HCT116 (cell line): Measurements from ENCODE around the gene ZNF197. TPM values are rescaled to one million over a fixed set of nuclear protein-coding genes. Genes with fewer than 3 reads are reported as not detected.

Source experiments
- ATAC-seq: fragments of 200-7000 bp; cut with Tn5 transposase; 2 replicates; pipeline ENCODE4 v1.9.1; 2020; ENCODE audit warnings: mild to moderate bottlenecking, moderate library complexity
- BruUV-seq: library from RNA; stranded (reverse); fragments of 400-500 nt; replicated peaks from 2 replicates; lab custom pipeline; 2021; lab: Mats Ljungman, UMichigan
- CTCF ChIA-PET: fragments of 300-600 bp; sonication (Branson Sonifier 250); formaldehyde crosslinking; loops from one replicate; lab custom pipeline; 2021; ENCODE audit warnings: antibody characterized with exemption; lab: Charles Lee
- POLR2A ChIA-PET: fragments of 300-600, 350-600 bp; sonication (Branson Sonifier 250); formaldehyde crosslinking; loops from one replicate; lab custom pipeline; 2021; ENCODE audit warnings: antibody characterized with exemption; lab: Charles Lee
- RAD21 ChIA-PET, 2 experiments: fragments of 300-600 bp; sonication (Branson Sonifier 250); formaldehyde crosslinking; loops; one replicate each; lab custom pipeline; 2023; ENCODE audit warnings: low total read pairs in 2 of 2; ENCODE audit not compliant: uncharacterized antibody in 2 of 2, unreplicated experiment in 2 of 2, low non-redundant PET in 1 of 2; lab: Charles Lee
- DNase-seq: peaks from one replicate; pipeline ENCODE4 v3.0.0-alpha.2; 2010; ENCODE audit warnings: low read depth, low spot score
- H2AFZ ChIP-seq: fragments of 200-600 bp; shearing (Covaris generic), sonication (generic); 2 replicates; pipeline ENCODE4 v1.6.1; 2017; ENCODE audit warnings: low read depth, mixed run types, mixed read lengths, antibody characterized with exemption, low read length; ENCODE audit not compliant: poor library complexity, severe bottlenecking
- H3K27ac ChIP-seq: 2 replicates; pipeline ENCODE4 v1.5.1; 2012; ENCODE audit warnings: low read depth, low read length
- H3K27me3 ChIP-seq: fragments of 200-600 bp; sonication (generic); 2 replicates; pipeline ENCODE4 v1.6.1; 2016; ENCODE audit warnings: mixed run types, low read length, mixed read lengths; ENCODE audit not compliant: insufficient read depth
- H3K36me3 ChIP-seq, 2 experiments: fragments of 200-500 bp in 1 of 2; fragments of 200-600 bp in 1 of 2; sonication (Bioruptor generic) in 1 of 2; sonication (generic) in 1 of 2; 2 replicates each; pipeline versions ENCODE4 v1.5.1 to v1.6.1; 2014 to 2016; ENCODE audit warnings: low read length in 2 of 2, inconsistent platforms in 1 of 2, mixed read lengths in 1 of 2, mixed run types in 1 of 2; ENCODE audit not compliant: insufficient read depth in 2 of 2, control insufficient read depth in 1 of 2
- H3K4me1 ChIP-seq, 2 experiments: fragments of 200-600 bp in 1 of 2; sonication (generic) in 1 of 2; 2 replicates each; pipeline versions ENCODE4 v1.5.1 to v1.6.1; 2012 to 2017; ENCODE audit warnings: low read length in 2 of 2, inconsistent platforms in 1 of 2, mild to moderate bottlenecking in 1 of 2, mixed read lengths in 1 of 2, mixed run types in 1 of 2, moderate library complexity in 1 of 2; ENCODE audit not compliant: insufficient read depth in 2 of 2, control insufficient read depth in 1 of 2
- H3K4me2 ChIP-seq: fragments of 200-600 bp; sonication (generic); 2 replicates; pipeline ENCODE4 v1.6.1; 2017; ENCODE audit warnings: mixed run types, low read length, mixed read lengths
- H3K4me3 ChIP-seq, 2 experiments: fragments of 200-600 bp in 1 of 2; sonication (generic) in 1 of 2; replicated peaks in 1 of 2; 2 replicates each; pipeline ENCODE4 v1.5.1; 2011 to 2016; ENCODE audit warnings: low read length in 2 of 2, control low read depth in 1 of 2, low read depth in 1 of 2, mild to moderate bottlenecking in 1 of 2, mixed read lengths in 1 of 2, mixed run types in 1 of 2
- H3K79me2 ChIP-seq: fragments of 200-600 bp; sonication (generic); 2 replicates; pipeline ENCODE4 v1.6.1; 2017; ENCODE audit warnings: mild to moderate bottlenecking, mixed run types, low read length, moderate library complexity, mixed read lengths; ENCODE audit not compliant: insufficient read depth
- H3K9ac ChIP-seq: fragments of 200-600 bp; sonication (generic); 2 replicates; pipeline ENCODE4 v1.6.1; 2016; ENCODE audit warnings: low read length, mixed read lengths
- H3K9me2 ChIP-seq: fragments of 200-600 bp; sonication (generic), shearing (Covaris generic); 2 replicates; pipeline ENCODE4 v1.6.1; 2017; ENCODE audit warnings: mixed run types, mild to moderate bottlenecking, moderate library complexity; ENCODE audit not compliant: insufficient read depth
- H3K9me3 ChIP-seq, 2 experiments: fragments of 200-500 bp in 1 of 2; fragments of 200-600 bp in 1 of 2; sonication (Bioruptor generic) in 1 of 2; sonication (generic) in 1 of 2; 2 replicates each; pipeline ENCODE4 v1.6.1; 2014 to 2017; ENCODE audit warnings: low read length in 2 of 2, mixed read lengths in 2 of 2, inconsistent platforms in 1 of 2, low read depth in 1 of 2, mild to moderate bottlenecking in 1 of 2, mixed run types in 1 of 2, moderate library complexity in 1 of 2; ENCODE audit not compliant: control insufficient read depth in 1 of 2, insufficient read depth in 1 of 2
- H4K20me1 ChIP-seq: fragments of 200-600 bp; sonication (generic), shearing (Covaris generic); 2 replicates; pipeline ENCODE4 v1.6.1; 2017; ENCODE audit warnings: mixed run types, mild to moderate bottlenecking, moderate library complexity; ENCODE audit not compliant: insufficient read depth
- CBX3 ChIP-seq: IDR thresholded peaks from 2 replicates; pipeline ENCODE4 v1.6.1; 2012; ENCODE audit warnings: low read depth
- EGR1 ChIP-seq: IDR thresholded peaks from 2 replicates; pipeline ENCODE4 v1.6.1; 2012; ENCODE audit warnings: low read depth
- EZH2 ChIP-seq: fragments of 200-600 bp; sonication (generic); IDR thresholded peaks from 2 replicates; pipeline ENCODE4 v1.6.1; 2017; ENCODE audit warnings: antibody characterized with exemption, mixed run types
- EZH2phosphoT487 ChIP-seq: fragments of 200-600 bp; IDR thresholded peaks from 2 replicates; pipeline ENCODE4 v1.6.1; 2018; ENCODE audit warnings: antibody characterized with exemption, borderline replicate concordance
- JUND ChIP-seq: IDR thresholded peaks from 2 replicates; pipeline ENCODE4 v1.6.1; 2012
- POLR2A ChIP-seq: IDR thresholded peaks from 2 replicates; pipeline ENCODE4 v1.7.0; 2011; ENCODE audit warnings: borderline replicate concordance; ENCODE audit not compliant: insufficient read depth, insufficient read length; ENCODE audit errors: extremely low read depth
- POLR2AphosphoS5 ChIP-seq: IDR thresholded peaks from 2 replicates; pipeline ENCODE4 v1.6.1; 2011; ENCODE audit warnings: mild to moderate bottlenecking, low read depth, low read length, moderate library complexity
- RAD21 ChIP-seq: IDR thresholded peaks from 2 replicates; pipeline ENCODE4 v1.6.1; 2012; ENCODE audit warnings: low read depth, mild to moderate bottlenecking
- SIN3A ChIP-seq: IDR thresholded peaks from 2 replicates; pipeline ENCODE4 v1.6.1; 2012; ENCODE audit warnings: low read depth
- TCF7L2 ChIP-seq: IDR thresholded peaks from 2 replicates; pipeline ENCODE4 v1.7.0; 2011; ENCODE audit warnings: borderline replicate concordance, inconsistent platforms; ENCODE audit not compliant: insufficient read depth, insufficient read length; ENCODE audit errors: extremely low read depth
- YY1 ChIP-seq: IDR thresholded peaks from 2 replicates; pipeline ENCODE4 v1.6.1; 2011; ENCODE audit warnings: low read length, low read depth, moderate library complexity, mild to moderate bottlenecking; ENCODE audit not compliant: insufficient replicate concordance; ENCODE audit errors: extremely low read depth
- ZBTB33 ChIP-seq: IDR thresholded peaks from 2 replicates; pipeline ENCODE4 v1.6.1; 2011; ENCODE audit warnings: mild to moderate bottlenecking, low read length, moderate library complexity; ENCODE audit not compliant: insufficient replicate concordance; ENCODE audit errors: extremely low read depth
- ZFX ChIP-seq: fragments of 450-650 bp; IDR thresholded peaks from 2 replicates; pipeline ENCODE4 v1.6.1; 2017
- ZNF274 ChIP-seq: fragments of 200-500 bp; sonication (Bioruptor generic); IDR thresholded peaks from 2 replicates; pipeline ENCODE4 v1.6.1; 2014; ENCODE audit warnings: mild to moderate bottlenecking, low read depth, low read length, inconsistent platforms
- intact Hi-C: fragments of 100-400 bp; cut with micrococcal nuclease; formaldehyde crosslinking; loops from 2 replicates; pipeline ENCODE4 v1.10.0; 2022
- total RNA-seq: library from RNA; stranded (reverse); gene quantifications from one replicate; pipeline ENCODE4 v1.2.1, GENCODE V29; 2021; ENCODE audit not compliant: unreplicated experiment
- TF ChIP-seq, protein P1 (sequence below): IDR thresholded peaks from 2 replicates; pipeline ENCODE4 v1.6.1; 2012
- TF ChIP-seq, protein P2 (sequence below), 3 experiments: fragments of 200-600 bp in 1 of 3; sonication (generic) in 1 of 3; IDR thresholded peaks in 2 of 3; conservative IDR thresholded peaks in 1 of 3; 2 replicates each; pipeline ENCODE4 v1.5.1; 2012 to 2017; ENCODE audit warnings: low read depth in 2 of 3, low read length in 2 of 3, antibody characterized with exemption in 1 of 3, borderline replicate concordance in 1 of 3, control low read depth in 1 of 3, mild to moderate bottlenecking in 1 of 3, mixed read lengths in 1 of 3, mixed run types in 1 of 3, moderate library complexity in 1 of 3; ENCODE audit not compliant: insufficient read depth in 1 of 3

The ZNF197 gene
- total RNA-seq, 1 experiment from 2014 or later = 16.5 TPM

DNA sequence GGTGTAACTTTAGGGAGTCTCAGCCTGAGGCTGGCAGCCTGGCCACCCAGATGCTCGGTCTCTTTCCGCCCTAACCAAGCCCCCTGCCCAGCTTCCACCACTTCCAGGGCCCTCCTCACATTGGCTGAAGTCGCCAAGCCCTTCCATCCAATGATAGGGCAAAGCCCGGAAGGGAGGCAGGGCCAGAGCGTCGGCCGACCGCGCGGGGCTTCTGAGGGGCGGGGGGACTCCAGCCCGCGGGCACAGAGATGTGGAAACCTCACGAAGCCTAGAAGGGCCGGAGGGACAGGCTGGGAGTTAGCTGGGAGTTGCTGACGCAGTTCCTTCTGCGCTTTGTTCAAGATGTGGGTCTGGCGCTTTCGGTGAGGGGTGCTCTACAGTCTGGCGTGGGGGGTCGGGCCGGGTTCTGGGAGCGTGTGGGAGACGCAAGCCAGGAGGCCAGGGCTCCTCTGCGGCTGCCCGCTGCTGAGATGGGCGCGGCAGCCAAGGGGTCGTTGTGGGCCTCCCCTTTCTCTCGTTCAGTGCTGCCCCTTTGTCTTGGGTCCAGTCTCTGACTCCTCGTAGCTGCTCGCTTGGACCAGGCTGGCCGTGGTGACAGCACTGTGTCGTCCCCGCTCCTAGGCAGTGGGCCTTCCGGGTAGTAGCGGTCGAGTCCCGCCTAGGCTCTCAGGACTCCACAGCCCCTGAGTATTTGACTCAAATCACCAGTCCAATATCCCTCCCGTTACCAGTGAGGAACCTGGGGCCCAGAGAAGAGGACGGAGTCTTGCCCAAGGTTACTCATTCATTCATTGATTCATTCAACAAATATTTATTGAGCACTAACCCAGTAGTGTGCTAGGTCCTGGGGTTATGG, 40.0 kb upstream of the ZNF197 start, which contains the start of gene ZNF660:
TSS of gene ZNF660 (plus strand) at position 319 of the 856 bp plus-strand sequence. CDS start 9,230 bp downstream, outside the sequence.
- no peak within 1 kb of the TSS for H3K4me3 ChIP-seq
- no peaks in the 10 kb centered on the region for H3K9me2 ChIP-seq
- no peak within 1 kb of the TSS for H3K27ac ChIP-seq
- intact Hi-C loops = no loop called here
- no peak within 1 kb of the TSS for H2AFZ ChIP-seq
- H3K36me3 ChIP-seq = no peaks in the 10 kb centered on the region
- H4K20me1 ChIP-seq = no peaks in the 10 kb centered on the region
- no TSS peak for BruUV-seq
- DNase-seq (no peak), ATAC-seq (no peak)
- H3K4me1 ChIP-seq = no peaks in the 10 kb centered on the region
- H3K4me2 ChIP-seq = no peak within 1 kb of the TSS
- no peaks in the 10 kb centered on the region for H3K9me3 ChIP-seq
- TF ChIP-seq EGR1 (no peak), POLR2AphosphoS5 (no peak), EZH2 (no peak)
- TF ChIP-seq, protein P1, sequence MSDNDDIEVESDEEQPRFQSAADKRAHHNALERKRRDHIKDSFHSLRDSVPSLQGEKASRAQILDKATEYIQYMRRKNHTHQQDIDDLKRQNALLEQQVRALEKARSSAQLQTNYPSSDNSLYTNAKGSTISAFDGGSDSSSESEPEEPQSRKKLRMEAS = no peak
- ChIA-PET RAD21 (no interaction called here), POLR2A (no interaction called here), CTCF (no interaction called here)
- H3K9ac ChIP-seq = no peak within 1 kb of the TSS
- no peaks in the 10 kb centered on the region for H3K79me2 ChIP-seq
- H3K27me3 ChIP-seq = no peaks in the 10 kb centered on the region

DNA sequence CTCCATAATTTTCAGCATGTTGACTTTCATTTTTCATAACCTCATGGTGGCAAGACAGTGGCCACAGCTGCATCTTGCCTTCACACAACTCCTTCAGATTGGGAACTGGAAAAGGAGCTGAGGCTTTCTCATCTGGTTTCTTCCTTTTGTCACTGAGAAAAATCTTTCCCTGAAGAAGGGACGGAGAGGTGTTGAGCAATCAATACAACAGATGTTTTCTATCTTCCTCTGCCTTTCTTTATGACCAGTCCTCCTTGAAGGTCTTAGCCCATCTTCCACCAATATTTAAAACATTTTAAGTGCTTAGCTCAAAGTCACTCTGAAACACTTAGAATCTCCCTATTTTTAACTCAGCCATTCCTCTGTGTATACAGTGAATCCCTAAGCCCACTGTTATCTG, 28.2 kb upstream of the ZNF197 start:
- no peaks in the 10 kb centered on the region for H4K20me1 ChIP-seq
- H3K36me3 ChIP-seq = no peaks in the 10 kb centered on the region
- H3K79me2 ChIP-seq = no peaks in the 10 kb centered on the region
- intact Hi-C loops = no loop called here
- ChIA-PET POLR2A (no interaction called here), CTCF (no interaction called here), RAD21 (no interaction called here)
- H3K4me3 ChIP-seq = no peak overlapping the region
- no peaks in the 10 kb centered on the region for H3K9me2 ChIP-seq
- H3K27ac ChIP-seq = no peak overlapping the region
- H3K9me3 ChIP-seq = no peaks in the 10 kb centered on the region
- BruUV-seq = no TSS peak
- no peak overlapping the region for H2AFZ ChIP-seq
- no peak for DNase-seq
- ATAC-seq = no peak
- no peaks in the 10 kb centered on the region for H3K27me3 ChIP-seq
- no peaks in the 10 kb centered on the region for H3K4me1 ChIP-seq
- no peak overlapping the region for H3K4me2 ChIP-seq
- H3K9ac ChIP-seq = no peak overlapping the region
- TF ChIP-seq POLR2A (no peak), ZFX (no peak), EZH2phosphoT487 (no peak), EZH2 (no peak), SIN3A (no peak), ZNF274 (no peak), YY1 (no peak), TCF7L2 (no peak), ZBTB33 (no peak), JUND (no peak), CBX3 (no peak), POLR2AphosphoS5 (no peak), RAD21 (no peak)
- TF ChIP-seq, protein P2, sequence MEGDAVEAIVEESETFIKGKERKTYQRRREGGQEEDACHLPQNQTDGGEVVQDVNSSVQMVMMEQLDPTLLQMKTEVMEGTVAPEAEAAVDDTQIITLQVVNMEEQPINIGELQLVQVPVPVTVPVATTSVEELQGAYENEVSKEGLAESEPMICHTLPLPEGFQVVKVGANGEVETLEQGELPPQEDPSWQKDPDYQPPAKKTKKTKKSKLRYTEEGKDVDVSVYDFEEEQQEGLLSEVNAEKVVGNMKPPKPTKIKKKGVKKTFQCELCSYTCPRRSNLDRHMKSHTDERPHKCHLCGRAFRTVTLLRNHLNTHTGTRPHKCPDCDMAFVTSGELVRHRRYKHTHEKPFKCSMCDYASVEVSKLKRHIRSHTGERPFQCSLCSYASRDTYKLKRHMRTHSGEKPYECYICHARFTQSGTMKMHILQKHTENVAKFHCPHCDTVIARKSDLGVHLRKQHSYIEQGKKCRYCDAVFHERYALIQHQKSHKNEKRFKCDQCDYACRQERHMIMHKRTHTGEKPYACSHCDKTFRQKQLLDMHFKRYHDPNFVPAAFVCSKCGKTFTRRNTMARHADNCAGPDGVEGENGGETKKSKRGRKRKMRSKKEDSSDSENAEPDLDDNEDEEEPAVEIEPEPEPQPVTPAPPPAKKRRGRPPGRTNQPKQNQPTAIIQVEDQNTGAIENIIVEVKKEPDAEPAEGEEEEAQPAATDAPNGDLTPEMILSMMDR (IDR thresholded peaks at IDR 0.05 in 2 of 3, conservative IDR thresholded peaks at IDR 0.05 in 1 of 3; ENCODE audit: borderline replicate concordance in 1 of 3, insufficient read depth in 1 of 3, low read depth in 2 of 3, low read length in 2 of 3) = no peak
